ENCODE measurements around the gene CWC22. TPM values are rescaled to one million over a fixed set of nuclear protein-coding genes. Genes with fewer than 3 reads are reported as not detected.
A peak's percentile ranks its signal among the peaks of the same experiment; 100 is the strongest.

The CWC22 gene
- total RNA-seq, 4 donors from 2014 or later = 20.3 to 27.9 (median 25.5) TPM

DNA sequence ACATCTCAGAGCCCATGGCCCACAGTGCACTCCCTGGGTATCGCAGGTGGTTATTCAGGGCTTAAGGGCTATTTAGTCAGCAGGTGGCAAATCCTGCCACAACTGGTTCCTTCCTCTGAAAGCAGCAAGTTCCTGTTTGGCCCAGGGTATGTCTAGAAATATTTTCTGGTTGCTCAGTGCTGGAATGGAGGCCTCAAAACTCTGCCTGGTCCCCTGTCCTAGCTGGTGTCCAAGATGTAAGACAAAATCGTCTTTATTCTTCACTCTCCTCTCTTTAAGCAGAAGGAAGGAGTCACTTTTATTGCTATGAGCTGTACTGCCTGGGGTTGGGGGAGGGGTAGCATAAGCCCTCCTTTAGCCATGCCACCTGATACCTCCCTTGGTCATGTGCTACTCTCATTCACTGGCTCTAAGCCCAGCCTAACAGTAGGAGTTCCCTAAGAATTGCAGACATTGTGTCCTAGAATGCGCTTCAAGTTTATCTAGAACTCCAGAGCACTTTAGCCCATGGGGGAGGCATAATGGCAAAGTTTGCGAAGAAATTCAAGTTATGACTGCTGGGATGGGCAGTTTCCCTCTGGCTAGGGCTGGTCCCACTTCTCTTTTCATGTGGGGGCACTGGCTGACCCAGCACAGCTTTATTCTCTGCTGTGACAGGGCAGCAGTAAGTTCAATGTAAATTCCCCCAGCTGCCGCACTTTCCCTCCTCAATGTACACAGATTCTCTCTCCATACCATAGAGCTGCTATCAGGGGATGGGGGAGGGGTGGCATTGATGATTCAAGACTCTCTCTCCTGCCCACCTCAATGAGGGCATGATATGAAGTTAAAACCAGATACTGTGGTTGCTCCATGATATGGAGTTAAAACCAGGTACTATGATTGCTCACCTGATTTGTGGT lies 27.1 kb upstream of the CWC22 start:
- Histone ChIP-seq H3K4me1 (no peaks in the 10 kb centered on the region), H3K9me3 (peaks cover 0 to 9% (median 0%) of the 10 kb centered on the region in 4 donors), H3K27me3 (no peaks in the 10 kb centered on the region), H3K27ac (replicated peaks in 1 of 4) (no peak overlapping the region), H3K36me3 (no peaks in the 10 kb centered on the region), H3K4me3 (no peak overlapping the region)
- intact Hi-C loops (cut with DNase I) = no loop called here
- TF ChIP-seq POLR2AphosphoS5 (IDR thresholded peaks at IDR 0.05) = no peak
- no peak for TF ChIP-seq EP300 (IDR thresholded peaks at IDR 0.05)
- TF ChIP-seq, protein P1, sequence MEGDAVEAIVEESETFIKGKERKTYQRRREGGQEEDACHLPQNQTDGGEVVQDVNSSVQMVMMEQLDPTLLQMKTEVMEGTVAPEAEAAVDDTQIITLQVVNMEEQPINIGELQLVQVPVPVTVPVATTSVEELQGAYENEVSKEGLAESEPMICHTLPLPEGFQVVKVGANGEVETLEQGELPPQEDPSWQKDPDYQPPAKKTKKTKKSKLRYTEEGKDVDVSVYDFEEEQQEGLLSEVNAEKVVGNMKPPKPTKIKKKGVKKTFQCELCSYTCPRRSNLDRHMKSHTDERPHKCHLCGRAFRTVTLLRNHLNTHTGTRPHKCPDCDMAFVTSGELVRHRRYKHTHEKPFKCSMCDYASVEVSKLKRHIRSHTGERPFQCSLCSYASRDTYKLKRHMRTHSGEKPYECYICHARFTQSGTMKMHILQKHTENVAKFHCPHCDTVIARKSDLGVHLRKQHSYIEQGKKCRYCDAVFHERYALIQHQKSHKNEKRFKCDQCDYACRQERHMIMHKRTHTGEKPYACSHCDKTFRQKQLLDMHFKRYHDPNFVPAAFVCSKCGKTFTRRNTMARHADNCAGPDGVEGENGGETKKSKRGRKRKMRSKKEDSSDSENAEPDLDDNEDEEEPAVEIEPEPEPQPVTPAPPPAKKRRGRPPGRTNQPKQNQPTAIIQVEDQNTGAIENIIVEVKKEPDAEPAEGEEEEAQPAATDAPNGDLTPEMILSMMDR (IDR thresholded peaks at IDR 0.05) = no peak
- TF ChIP-seq POLR2A (IDR thresholded peaks at IDR 0.05; ENCODE audit: low read depth) = no peak
- DNase-seq (ENCODE audit: extremely low spot score) = no peak
- 82% methylated on average over 4 of the region's 5 CpGs for WGBS

DNA sequence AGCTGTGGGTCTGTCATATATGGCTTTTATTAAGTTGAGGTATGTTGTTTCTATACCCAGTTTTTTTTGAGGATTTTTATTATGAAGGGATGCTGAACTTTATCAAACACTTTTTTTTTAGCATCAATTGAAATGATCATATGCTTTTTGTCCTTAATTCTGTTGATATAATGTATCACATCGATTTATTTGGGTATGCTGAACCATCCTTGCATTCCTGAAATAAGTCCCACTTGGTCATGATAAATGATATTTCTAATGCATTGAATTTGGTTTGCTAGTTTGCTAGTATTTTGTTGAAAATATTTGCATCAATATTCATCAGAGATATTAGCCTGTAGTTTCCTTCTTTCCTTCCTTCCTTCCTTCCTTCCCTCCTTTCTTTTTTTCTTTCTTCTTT lies 22.5 kb upstream of the CWC22 start:
- 89% methylated on average over 1 of the region's 1 CpG for WGBS
- Histone ChIP-seq H3K27me3 (no peaks in the 10 kb centered on the region), H3K4me3 (no peak overlapping the region), H3K9me3 (peaks cover 0 to 12% (median 0%) of the 10 kb centered on the region in 4 donors), H3K36me3 (no peaks in the 10 kb centered on the region), H3K4me1 (no peaks in the 10 kb centered on the region), H3K27ac (replicated peaks in 1 of 4) (no peak overlapping the region)
- TF ChIP-seq EP300 (IDR thresholded peaks at IDR 0.05) (no peak), POLR2A (IDR thresholded peaks at IDR 0.05; ENCODE audit: low read depth) (no peak), POLR2AphosphoS5 (IDR thresholded peaks at IDR 0.05) (no peak)
- TF ChIP-seq, protein P1 (IDR thresholded peaks at IDR 0.05) = no peak
- intact Hi-C loops (cut with DNase I) = no loop called here
- no peak for DNase-seq (ENCODE audit: extremely low spot score)

DNA sequence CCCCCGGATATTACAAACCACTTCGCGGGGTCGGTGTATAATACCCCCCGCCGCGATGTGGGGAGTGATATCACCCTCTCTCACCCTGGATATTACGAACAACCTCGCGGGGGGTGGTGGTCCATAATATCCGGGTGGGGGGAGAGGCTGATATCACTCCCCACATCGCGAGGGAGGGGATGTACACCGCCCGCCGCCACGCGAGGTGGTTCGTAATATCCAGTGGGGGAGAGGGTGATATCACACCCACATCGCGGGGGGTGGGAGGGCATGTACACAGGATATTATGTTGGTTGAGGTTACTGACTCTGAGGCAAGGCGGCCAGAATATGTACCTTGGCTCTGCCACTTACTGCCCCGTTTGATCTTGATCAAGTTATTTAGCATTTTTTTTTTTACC lies 14.8 kb upstream of the CWC22 start:
- DNase-seq (ENCODE audit: extremely low spot score) = no peak
- whole genome bisulfite sequencing = 96% methylated on average over 23 of the region's 23 CpGs
- no peak overlapping the region for H3K4me3 ChIP-seq
- TF ChIP-seq, protein P1 (IDR thresholded peaks at IDR 0.05) = no peak
- TF ChIP-seq POLR2A (IDR thresholded peaks at IDR 0.05; ENCODE audit: low read depth) = no peak
- no peak for TF ChIP-seq EP300 (IDR thresholded peaks at IDR 0.05)
- TF ChIP-seq POLR2AphosphoS5 (IDR thresholded peaks at IDR 0.05) = no peak
- intact Hi-C loops (cut with DNase I) = no loop called here
- H3K4me1 ChIP-seq = no peaks in the 10 kb centered on the region
- H3K9me3 ChIP-seq = no peaks in the 10 kb centered on the region
- H3K36me3 ChIP-seq = no peaks in the 10 kb centered on the region
- no peak overlapping the region for H3K27ac ChIP-seq (replicated peaks in 1 of 4)
- H3K27me3 ChIP-seq = peaks cover 0 to 5% (median 0%) of the 10 kb centered on the region in 4 donors

DNA sequence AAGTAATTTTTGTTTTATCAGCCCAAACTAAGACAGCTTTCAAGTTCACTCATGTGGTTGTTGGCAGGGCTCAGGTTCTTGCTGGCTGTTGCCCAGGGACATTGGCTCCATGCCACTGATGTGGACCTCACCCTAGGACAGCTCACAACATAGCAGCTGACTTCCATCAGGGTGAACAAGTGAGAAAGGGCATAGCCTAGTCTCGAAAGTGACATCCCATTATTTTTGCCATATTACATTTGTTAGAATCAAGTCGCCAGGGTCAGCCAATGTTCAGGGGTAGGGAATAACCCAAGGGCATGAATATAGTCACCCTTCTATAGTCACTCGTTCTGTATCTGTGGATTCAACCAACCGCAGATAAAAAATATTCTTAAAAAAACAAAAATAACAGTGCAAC lies 10.7 kb upstream of the CWC22 start:
- DNase-seq (ENCODE audit: extremely low spot score) = no peak
- intact Hi-C loops (cut with DNase I) = no loop called here
- H3K4me1 ChIP-seq = no peaks in the 10 kb centered on the region
- TF ChIP-seq, protein P1 (IDR thresholded peaks at IDR 0.05) = no peak
- TF ChIP-seq POLR2AphosphoS5 (IDR thresholded peaks at IDR 0.05) (peak in 1 of 2 donors; percentile 10), EP300 (IDR thresholded peaks at IDR 0.05) (no peak)
- no peaks in the 10 kb centered on the region for H3K9me3 ChIP-seq
- peaks cover 0 to 11% (median 0%) of the 10 kb centered on the region in 4 donors for H3K27me3 ChIP-seq
- H3K27ac ChIP-seq (replicated peaks in 1 of 4) = no peak overlapping the region
- no peak overlapping the region for H3K4me3 ChIP-seq
- H3K36me3 ChIP-seq = no peaks in the 10 kb centered on the region
- WGBS = 67% methylated on average over 4 of the region's 4 CpGs

Data from esophagus muscularis mucosa (tissue), 4 donors.